ENCODE results near the gene CSRP1.

The CSRP1 gene

DNA sequence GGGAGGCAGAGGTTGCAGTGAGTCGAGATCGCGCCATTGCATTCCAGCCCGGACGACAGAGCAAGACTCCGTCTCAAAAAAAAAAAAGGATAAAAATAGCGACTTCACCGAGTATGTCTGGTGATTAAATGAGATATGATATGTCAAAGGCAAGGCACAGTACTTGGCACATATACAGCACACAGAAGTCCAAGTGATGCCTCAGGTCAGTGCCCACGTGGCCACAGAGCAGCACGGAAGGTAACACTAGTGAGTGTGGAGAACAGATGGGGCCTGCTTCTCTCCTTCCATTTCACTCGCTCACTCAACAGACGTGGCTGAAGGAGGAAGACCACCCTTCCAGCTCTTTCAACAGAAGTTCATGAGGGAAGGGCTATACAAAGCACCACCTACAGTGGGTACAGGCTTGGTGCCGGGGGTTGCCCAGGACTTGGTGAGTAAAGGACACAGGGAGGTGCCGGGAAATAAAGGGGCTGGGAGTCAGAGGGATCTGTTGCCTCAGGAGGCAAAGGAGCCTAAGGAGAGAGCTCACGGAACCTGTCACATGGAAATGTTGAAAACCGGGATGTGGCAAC is 8.9 kb downstream of the CSRP1 start:
- Histone ChIP-seq H3K36me3 (ENCODE audit: low read length) (no peaks in the 10 kb centered on the region), H3K4me3 (ENCODE audit: insufficient read depth, low read length, poor library complexity, severe bottlenecking) (no peak overlapping the region), H3K9ac (ENCODE audit: low read length) (no peak overlapping the region), H3K9me3 (ENCODE audit: insufficient read depth, low read length) (no peaks in the 10 kb centered on the region), H2AFZ (ENCODE audit: low read depth, low read length, severe bottlenecking) (no peak overlapping the region), H3K27ac (ENCODE audit: low read depth, low read length) (no peak overlapping the region), H3K79me2 (ENCODE audit: insufficient read depth, low read length) (no peaks in the 10 kb centered on the region), H3K27me3 (ENCODE audit: low read length) (no peaks in the 10 kb centered on the region), H3K4me2 (ENCODE audit: low read depth, low read length, poor library complexity, severe bottlenecking) (no peak overlapping the region), H3K9me2 (replicated peaks; ENCODE audit: insufficient read depth, low read length) (no peaks in the 10 kb centered on the region), H3F3A (ENCODE audit: insufficient read depth) (no peaks in the 10 kb centered on the region), H4K20me1 (ENCODE audit: low read depth, low read length) (no peaks in the 10 kb centered on the region)
- TF ChIP-seq, protein P1, sequence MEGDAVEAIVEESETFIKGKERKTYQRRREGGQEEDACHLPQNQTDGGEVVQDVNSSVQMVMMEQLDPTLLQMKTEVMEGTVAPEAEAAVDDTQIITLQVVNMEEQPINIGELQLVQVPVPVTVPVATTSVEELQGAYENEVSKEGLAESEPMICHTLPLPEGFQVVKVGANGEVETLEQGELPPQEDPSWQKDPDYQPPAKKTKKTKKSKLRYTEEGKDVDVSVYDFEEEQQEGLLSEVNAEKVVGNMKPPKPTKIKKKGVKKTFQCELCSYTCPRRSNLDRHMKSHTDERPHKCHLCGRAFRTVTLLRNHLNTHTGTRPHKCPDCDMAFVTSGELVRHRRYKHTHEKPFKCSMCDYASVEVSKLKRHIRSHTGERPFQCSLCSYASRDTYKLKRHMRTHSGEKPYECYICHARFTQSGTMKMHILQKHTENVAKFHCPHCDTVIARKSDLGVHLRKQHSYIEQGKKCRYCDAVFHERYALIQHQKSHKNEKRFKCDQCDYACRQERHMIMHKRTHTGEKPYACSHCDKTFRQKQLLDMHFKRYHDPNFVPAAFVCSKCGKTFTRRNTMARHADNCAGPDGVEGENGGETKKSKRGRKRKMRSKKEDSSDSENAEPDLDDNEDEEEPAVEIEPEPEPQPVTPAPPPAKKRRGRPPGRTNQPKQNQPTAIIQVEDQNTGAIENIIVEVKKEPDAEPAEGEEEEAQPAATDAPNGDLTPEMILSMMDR (IDR thresholded peaks at IDR 0.05; ENCODE audit: insufficient read depth, low read length, poor library complexity, severe bottlenecking), result no peak
- TF ChIP-seq EZH2phosphoT487 (conservative IDR thresholded peaks at IDR 0.05; ENCODE audit: low read length), result no peak

- Histone ChIP-seq H3K27ac (ENCODE audit: low read depth, low read length) (no peak overlapping the region), H2AFZ (ENCODE audit: low read depth, low read length, severe bottlenecking) (no peak overlapping the region), H3F3A (ENCODE audit: insufficient read depth) (no peaks in the 10 kb centered on the region), H3K9me3 (ENCODE audit: insufficient read depth, low read length) (no peaks in the 10 kb centered on the region), H3K79me2 (ENCODE audit: insufficient read depth, low read length) (no peaks in the 10 kb centered on the region), H3K27me3 (ENCODE audit: low read length) (no peaks in the 10 kb centered on the region), H3K36me3 (ENCODE audit: low read length) (no peaks in the 10 kb centered on the region), H3K4me2 (ENCODE audit: low read depth, low read length, poor library complexity, severe bottlenecking) (no peak overlapping the region), H3K9me2 (replicated peaks; ENCODE audit: insufficient read depth, low read length) (no peaks in the 10 kb centered on the region), H3K9ac (ENCODE audit: low read length) (no peak overlapping the region), H3K4me3 (ENCODE audit: insufficient read depth, low read length, poor library complexity, severe bottlenecking) (no peak overlapping the region), H4K20me1 (ENCODE audit: low read depth, low read length) (no peaks in the 10 kb centered on the region)
- TF ChIP-seq, protein P1 (IDR thresholded peaks at IDR 0.05; ENCODE audit: insufficient read depth, low read length, poor library complexity, severe bottlenecking), result no peak
- TF ChIP-seq EZH2phosphoT487 (conservative IDR thresholded peaks at IDR 0.05; ENCODE audit: low read length), result no peak
These were observed 10.6 kb downstream of the CSRP1 start for GRCh38 chr1:201496296-201496690.

DNA sequence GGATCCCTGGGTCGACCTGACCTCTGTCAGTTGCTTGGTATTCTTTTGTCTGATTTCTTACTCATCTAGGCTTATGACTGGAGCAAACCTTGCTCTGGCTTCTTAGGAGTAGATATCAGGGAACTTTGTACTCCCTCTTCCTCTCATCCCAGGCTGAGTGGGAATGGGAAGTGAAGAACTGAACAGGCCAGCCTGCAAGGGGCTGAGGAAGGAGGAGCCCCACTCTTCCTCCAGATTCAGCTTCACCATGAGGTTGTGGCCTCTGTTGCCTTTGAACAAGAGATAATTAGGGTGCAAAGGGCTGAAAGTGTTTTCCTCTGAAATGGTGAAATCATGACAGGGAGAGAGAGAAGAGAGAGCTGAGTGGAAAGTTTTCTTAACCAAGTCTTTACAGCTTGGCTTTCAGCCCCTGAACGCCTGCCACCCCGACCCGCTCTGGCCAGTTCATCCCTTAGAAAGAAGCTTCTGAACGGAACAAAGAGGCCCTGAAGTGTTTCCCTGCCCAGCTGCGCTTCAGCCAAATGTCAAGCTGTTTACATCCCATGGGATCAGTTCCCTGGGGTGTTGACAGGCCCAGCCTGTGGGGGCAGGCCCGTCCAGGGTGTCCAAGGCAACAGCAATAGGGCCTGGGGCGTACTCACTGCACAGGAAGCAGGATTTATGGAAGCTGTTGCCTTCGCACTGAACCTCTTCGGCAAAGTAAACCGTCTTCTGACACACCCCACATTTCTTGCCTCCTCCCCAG is 11.2 kb downstream of the CSRP1 start:
- TF ChIP-seq, protein P1 (IDR thresholded peaks at IDR 0.05; ENCODE audit: insufficient read depth, low read length, poor library complexity, severe bottlenecking), result no peak
- no peak for TF ChIP-seq EZH2phosphoT487 (conservative IDR thresholded peaks at IDR 0.05; ENCODE audit: low read length)
- H2AFZ ChIP-seq (ENCODE audit: low read depth, low read length, severe bottlenecking), result no peak overlapping the region

More for the DNA sequence above, 11.2 kb downstream of the CSRP1 start:
- Histone ChIP-seq H3K4me3 (ENCODE audit: insufficient read depth, low read length, poor library complexity, severe bottlenecking) (no peak overlapping the region), H3K9me3 (ENCODE audit: insufficient read depth, low read length) (no peaks in the 10 kb centered on the region), H3K79me2 (ENCODE audit: insufficient read depth, low read length) (no peaks in the 10 kb centered on the region), H4K20me1 (ENCODE audit: low read depth, low read length) (no peaks in the 10 kb centered on the region), H3K9ac (ENCODE audit: low read length) (no peak overlapping the region), H3K4me2 (ENCODE audit: low read depth, low read length, poor library complexity, severe bottlenecking) (no peak overlapping the region), H3F3A (ENCODE audit: insufficient read depth) (no peaks in the 10 kb centered on the region), H3K36me3 (ENCODE audit: low read length) (no peaks in the 10 kb centered on the region), H3K27ac (ENCODE audit: low read depth, low read length) (no peak overlapping the region), H3K27me3 (ENCODE audit: low read length) (no peaks in the 10 kb centered on the region), H3K9me2 (replicated peaks; ENCODE audit: insufficient read depth, low read length) (no peaks in the 10 kb centered on the region)
